Right ventricle myocardium inferior (tissue), 1 donor: Measurements from ENCODE around the gene ARAP2. TPM values are rescaled to one million over a fixed set of nuclear protein-coding genes. Genes with fewer than 3 reads are reported as not detected.

Experiments used
- ATAC-seq: fragments of 200-7000 bp; cut with Tn5 transposase; one replicate; pipeline ENCODE4 v1.9.1; 2020; ENCODE audit warnings: mild to moderate bottlenecking, moderate library complexity
- DNase-seq: peaks from one replicate; pipeline ENCODE4 v3.0.0; 2021; ENCODE audit errors: missing footprints
- intact Hi-C: fragments of 100-400 bp; cut with DNase I; formaldehyde crosslinking; loops from one replicate; pipeline ENCODE4 v1.11.0; 2022
- total RNA-seq: library from RNA; stranded (reverse); fragmentation: NEBNext Ultra II Directional; extraction: Animal tissue kit (Norgen Biotek cat#: 25700); gene quantifications from one replicate; pipeline ENCODE4 v1.2.1, GENCODE V29; 2021
- donor health status: DM: no; HTN: yes; CAD: no; lungs with severe emphysema.

The ARAP2 gene
- total RNA-seq, 1 donor from 2014 or later: 2.8 TPM

DNA sequence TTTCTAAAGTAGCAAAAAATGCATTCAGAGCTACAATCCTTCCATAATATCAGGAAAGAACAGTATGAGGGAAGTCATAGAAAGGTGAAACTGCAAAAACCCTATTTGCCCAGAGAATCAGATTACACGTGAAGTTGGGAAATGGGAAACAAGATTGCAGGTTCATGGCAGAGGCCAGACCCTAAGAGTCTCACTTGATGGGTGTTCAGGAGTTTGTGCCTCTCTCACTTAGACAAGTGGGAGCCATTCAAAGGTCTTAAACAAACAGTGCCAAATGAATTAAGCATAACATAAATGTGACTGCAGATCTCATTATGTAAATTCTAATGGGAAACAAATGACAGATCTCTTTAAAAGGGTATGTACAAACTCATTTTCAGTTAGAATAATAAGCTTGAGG is 91.6 kb downstream of the ARAP2 start:
- intact Hi-C loops: no loop called here
- ATAC-seq: no peak
- no peak for DNase-seq

DNA sequence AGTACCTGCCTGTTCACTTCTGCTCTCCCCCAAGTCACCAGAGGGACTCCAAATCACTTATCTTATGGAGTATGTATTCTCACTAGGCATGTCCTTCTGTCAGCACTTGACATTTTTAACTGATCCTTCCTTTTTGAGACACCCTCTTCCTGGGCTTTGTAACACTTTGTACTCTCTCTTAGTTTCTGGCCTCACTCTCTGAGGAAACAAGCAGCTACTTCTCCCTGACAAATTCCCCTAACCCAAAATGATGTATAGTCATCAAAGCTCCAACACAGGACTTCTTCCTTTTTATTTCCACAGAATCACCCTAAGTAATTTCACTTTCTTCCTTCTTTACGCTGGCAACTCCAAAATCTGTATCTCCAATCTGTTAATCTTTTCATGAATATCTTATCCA is 101.8 kb downstream of the ARAP2 start:
- DNase-seq (no peak), ATAC-seq (no peak)
- intact Hi-C loops: no loop called here

DNA sequence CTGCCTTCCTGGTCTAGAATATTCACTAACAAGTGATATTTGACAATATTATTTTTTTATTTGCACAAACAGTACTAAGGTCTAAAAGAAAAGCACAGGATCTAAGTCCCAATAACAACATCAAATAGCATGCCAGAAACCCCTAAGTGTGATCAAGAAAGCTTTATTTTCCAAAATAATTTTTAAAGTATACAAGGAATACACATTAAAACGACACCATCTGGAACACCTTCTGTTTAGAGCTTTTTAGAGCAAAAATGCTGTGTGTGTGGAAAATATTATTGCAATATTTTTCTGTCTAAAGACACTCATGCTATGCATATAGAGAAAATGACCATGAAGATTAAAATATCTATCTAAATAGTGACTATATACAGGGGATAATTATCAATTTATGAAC is 103.1 kb downstream of the ARAP2 start:
- intact Hi-C loops: no loop called here
- no peak for ATAC-seq
- no peak for DNase-seq

GRCh38 chr4:36140421-36140820 is 103.9 kb downstream of the ARAP2 start:
- DNase-seq (no peak), ATAC-seq (no peak)
- intact Hi-C loops: no loop called here

DNA sequence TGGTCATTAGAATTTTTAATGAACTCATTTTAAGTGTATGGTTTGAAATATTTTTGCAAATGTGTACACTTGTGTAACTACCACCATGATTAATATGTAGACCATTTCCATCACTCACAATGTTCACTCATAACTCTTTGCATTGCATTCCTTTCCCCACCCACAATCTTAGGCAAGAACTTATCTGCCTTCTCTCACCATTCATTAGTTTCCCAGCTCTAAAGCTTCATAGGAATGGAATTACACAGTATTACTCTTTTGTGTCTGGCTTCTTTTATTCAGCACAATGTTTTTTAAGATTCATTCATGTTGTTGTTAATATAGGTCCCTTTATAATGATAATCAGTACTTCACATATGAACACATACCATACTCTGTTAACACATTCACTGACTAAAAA is 106.1 kb downstream of the ARAP2 start:
- DNase-seq (no peak), ATAC-seq (no peak)
- intact Hi-C loops: no loop called here

GRCh38 chr4:36137336-36137735 is 107.0 kb downstream of the ARAP2 start:
- intact Hi-C loops: no loop called here
- no peak for DNase-seq
- no peak for ATAC-seq

GRCh38 chr4:36133658-36134057 is 110.7 kb downstream of the ARAP2 start:
- DNase-seq (no peak), ATAC-seq (no peak)
- intact Hi-C loops: no loop called here

DNA sequence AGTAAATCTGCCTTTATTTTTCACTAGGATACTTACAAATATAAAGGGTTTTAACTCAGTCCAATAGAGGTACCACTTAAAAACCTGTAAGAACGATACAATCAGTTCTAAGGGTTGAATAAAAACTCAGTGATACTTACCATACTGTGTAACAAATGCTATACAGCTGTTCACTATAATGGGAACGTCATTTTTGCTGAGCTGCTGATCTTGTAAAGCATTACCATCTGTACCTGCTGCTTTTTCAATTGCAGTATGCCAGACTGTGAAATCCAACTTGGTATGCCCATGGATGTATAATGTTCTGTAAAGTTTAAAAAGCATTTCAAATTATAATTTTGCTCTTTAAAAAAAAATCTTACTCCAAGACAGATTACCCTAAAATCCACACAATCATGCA is 111.2 kb downstream of the ARAP2 start:
- ATAC-seq (no peak), DNase-seq (no peak)
- intact Hi-C loops: no loop called here

DNA sequence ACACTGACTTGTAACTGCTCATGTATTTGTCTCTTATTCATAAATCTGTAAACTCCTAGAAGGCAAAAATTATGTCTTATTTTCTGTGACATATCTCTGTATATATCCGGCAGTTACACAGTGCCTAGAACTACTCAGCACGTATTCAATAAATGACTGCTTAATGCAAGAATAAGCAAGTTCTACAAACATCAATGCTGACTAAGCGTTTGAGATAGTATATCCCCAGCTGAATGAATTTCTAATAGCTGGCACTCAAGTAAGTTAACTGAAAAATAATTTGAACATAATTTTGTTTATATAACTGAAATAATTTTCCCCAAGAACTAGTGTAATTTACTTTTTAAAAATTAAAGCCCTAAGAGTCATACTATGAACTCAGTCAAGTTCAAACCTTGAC is 113.7 kb downstream of the ARAP2 start:
- no peak for DNase-seq
- intact Hi-C loops: no loop called here
- no peak for ATAC-seq

DNA sequence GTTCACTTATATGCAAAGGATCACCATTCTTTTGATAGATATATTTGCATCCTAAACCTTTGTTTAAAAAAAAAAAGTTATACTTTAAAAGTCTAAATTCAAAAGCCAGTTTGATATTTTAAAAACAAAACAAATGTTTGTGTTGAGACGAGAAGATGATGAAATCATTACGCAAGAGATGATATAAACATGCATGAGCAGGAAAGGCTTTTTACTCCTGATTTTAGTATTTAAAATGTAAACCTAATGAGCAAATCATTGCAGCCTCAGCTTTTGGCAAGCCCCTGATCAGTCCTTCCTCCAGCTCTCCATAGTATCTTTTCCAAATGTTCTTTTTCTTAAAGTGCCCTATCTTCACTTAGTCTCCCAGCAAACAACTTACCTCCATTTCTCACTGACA is 115.6 kb downstream of the ARAP2 start:
- DNase-seq (no peak), ATAC-seq (no peak)
- intact Hi-C loops: no loop called here

- no peak for DNase-seq
- intact Hi-C loops: no loop called here
- no peak for ATAC-seq
Observed at GRCh38 chr4:36123906-36124305, 120.4 kb downstream of the ARAP2 start.

GRCh38 chr4:36115312-36115711 is 129.0 kb downstream of the ARAP2 start:
- DNase-seq (no peak), ATAC-seq (no peak)
- intact Hi-C loops: no loop called here

DNA sequence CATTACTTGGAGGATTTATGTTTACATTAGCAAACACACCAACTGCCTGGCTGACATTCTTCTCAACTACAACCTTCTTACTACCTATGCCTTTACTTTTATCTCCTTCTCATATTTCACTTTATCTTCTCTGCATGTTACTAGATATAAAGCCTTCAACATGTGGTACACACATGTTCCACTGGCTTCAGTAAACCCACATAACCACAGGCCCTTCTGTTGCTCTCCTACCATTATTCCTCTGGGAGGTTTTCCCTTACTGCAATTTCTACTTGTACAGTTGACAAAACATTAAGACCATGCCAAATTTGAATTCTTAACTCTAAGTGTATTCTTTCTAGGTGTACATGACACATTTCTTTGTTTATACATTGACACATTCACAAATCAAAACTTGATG is 133.1 kb downstream of the ARAP2 start:
- ATAC-seq (no peak), DNase-seq (no peak)
- intact Hi-C loops: no loop called here

DNA sequence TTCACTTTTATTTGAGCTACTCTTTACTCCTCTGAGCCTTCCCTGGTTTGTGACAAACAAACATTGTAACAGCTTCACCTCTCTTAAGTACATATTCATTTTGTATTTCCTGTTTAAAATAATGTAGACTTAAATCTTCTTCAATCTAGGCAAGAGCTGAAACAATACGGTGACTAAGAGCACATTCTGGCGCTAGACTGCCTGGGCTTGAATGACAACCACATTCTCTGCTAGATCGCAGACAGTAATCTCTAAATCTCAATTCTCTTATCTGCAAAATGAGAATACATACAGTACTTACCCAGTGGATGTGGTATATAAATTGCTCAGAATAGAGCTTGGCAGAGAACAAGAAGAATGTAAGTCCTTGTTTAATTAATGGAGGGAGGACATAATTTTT is 144.8 kb downstream of the ARAP2 start:
- ATAC-seq: no peak
- intact Hi-C loops: no loop called here
- no peak for DNase-seq

GRCh38 chr4:36094995-36095394 is 149.3 kb downstream of the ARAP2 start:
- DNase-seq: no peak
- intact Hi-C loops: no loop called here

GRCh38 chr4:36091997-36092396 is 152.3 kb downstream of the ARAP2 start:
- no peak for ATAC-seq
- no peak for DNase-seq
- intact Hi-C loops: no loop called here

More at GRCh38 chr4:36094995-36095394, 149.3 kb downstream of the ARAP2 start:
- no peak for ATAC-seq

DNA sequence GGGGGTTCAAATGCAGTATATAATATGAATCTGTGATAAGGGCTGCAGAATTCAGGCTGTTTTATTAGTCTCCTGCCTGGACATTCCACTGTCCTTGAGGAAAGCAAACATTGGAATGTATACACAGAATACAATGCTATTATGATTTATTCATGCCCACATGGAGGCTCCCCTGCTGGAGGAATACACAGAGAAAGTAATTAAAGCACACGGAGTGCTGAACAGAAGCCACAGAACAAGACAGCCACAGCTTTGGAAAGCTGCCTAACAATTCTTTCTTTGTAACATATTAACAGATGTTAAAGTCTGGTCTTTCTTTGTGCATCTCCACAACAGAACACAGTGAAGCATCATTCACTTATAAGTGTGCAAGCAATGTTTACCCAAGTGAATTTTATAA is 155.8 kb downstream of the ARAP2 start:
- intact Hi-C loops: no loop called here
- DNase-seq: no peak
- no peak for ATAC-seq

DNA sequence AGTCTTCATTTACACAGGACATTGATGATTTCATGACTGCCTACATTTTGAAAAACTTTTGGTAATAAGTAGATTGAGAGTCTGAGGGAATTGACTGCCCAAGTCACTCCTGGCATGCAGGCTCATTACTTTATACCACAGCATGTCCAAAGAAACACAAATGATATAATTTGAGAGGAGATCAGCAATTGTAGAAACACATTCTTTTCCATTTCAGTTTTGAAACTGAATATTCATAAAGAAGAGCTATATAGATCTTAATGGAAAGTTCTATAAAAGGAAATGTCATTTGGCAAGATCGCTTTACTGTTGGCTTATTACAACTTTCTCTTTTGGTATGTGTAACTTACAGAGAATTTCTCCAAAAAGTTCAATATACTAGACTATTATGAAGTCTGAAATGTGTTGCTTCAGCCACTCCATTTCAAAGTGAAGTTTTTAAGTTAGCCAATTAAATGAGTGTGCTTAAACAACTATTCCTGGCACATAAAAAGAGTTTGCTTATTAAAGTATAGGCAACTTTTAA is 158.0 kb downstream of the ARAP2 start:
- DNase-seq: no peak
- ATAC-seq: no peak
- intact Hi-C loops: no loop called here

GRCh38 chr4:36082817-36083216 is 161.5 kb downstream of the ARAP2 start:
- DNase-seq: no peak
- ATAC-seq: no peak
- intact Hi-C loops: no loop called here

GRCh38 chr4:36081185-36081584 is 163.1 kb downstream of the ARAP2 start:
- DNase-seq (no peak), ATAC-seq (no peak)
- intact Hi-C loops: no loop called here

- intact Hi-C loops: no loop called here
- DNase-seq (no peak), ATAC-seq (no peak)
Observed at GRCh38 chr4:36079666-36080065, 164.6 kb downstream of the ARAP2 start.

GRCh38 chr4:36078319-36078718 is 166.0 kb downstream of the ARAP2 start:
- no peak for ATAC-seq
- no peak for DNase-seq
- intact Hi-C loops: no loop called here
